ENCODE data around the gene FAM222B. TPM values are rescaled to one million over a fixed set of nuclear protein-coding genes. Genes with fewer than 3 reads are reported as not detected.

Gene FAM222B
- total RNA-seq, 1 donor from 2014 or later = 3.2 TPM

DNA sequence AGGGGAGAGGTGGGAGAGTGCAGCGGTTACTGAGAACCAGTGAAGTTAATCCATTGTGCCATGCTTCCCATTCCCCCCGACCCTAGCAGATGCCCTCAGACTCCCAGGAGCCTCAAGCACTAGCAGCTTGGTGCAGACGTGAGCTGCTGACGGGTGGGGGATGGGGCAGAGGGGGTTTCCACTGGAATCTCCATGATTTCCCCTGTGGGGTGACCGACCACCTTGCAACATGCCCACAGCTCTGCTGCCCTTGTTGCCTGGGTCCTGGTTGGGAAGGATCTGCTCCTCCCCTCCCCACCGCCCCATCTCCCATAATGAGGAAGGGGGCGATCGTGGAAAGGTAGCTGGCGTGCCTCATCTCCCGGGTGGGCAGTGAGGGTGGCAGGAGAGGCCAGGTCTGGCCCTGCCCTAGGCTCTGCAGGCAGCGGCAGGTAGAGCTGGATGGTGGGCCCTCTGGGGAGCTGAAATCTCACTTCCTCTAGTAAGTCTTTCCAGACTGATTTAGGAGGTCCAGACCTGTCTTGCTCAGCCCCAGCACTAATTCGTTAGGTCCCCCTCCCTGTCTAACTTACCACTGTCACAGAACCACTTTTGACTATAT is 45.4 kb upstream of the FAM222B start:
- no peak overlapping the region for H3K4me3 ChIP-seq (ENCODE audit: low read depth, low read length)
- no peak for TF ChIP-seq CTCF (IDR thresholded peaks at IDR 0.05; ENCODE audit: insufficient read depth, low read length, severe bottlenecking)
- H3K36me3 ChIP-seq (ENCODE audit: control insufficient read depth, insufficient read depth, low read length) = peaks cover 19% of the 10 kb centered on the region
- DNase-seq (ENCODE audit: low read depth) (no peak), FAIRE-seq (no peak)
- H3K27me3 ChIP-seq (ENCODE audit: control insufficient read depth, insufficient read depth, low read length) = no peaks in the 10 kb centered on the region

DNA sequence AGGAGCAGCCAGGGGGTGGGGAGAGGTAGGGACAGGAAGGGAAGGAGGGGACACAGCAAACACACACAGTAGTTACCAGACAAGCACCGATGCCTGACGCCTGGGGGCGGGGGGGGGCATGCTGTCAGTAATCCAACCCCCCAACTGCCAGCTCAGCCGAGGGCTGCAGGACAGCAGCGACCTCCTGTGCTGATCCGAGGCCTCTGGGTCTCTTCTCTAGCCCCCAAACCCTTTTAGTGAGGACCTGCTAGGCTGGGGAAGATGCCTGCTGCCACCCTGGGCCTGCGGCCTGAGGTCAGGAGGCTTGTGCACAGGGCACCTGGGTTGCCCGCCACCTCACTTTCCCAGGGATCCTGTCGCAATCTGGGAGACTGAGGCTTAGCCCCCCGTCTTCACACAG is 43.4 kb upstream of the FAM222B start:
- Histone ChIP-seq H3K27me3 (ENCODE audit: control insufficient read depth, insufficient read depth, low read length) (no peaks in the 10 kb centered on the region), H3K4me3 (ENCODE audit: low read depth, low read length) (no peak overlapping the region), H3K36me3 (ENCODE audit: control insufficient read depth, insufficient read depth, low read length) (peaks cover 21% of the 10 kb centered on the region)
- no peak for TF ChIP-seq CTCF (IDR thresholded peaks at IDR 0.05; ENCODE audit: insufficient read depth, low read length, severe bottlenecking)
- FAIRE-seq (no peak), DNase-seq (ENCODE audit: low read depth) (no peak)

DNA sequence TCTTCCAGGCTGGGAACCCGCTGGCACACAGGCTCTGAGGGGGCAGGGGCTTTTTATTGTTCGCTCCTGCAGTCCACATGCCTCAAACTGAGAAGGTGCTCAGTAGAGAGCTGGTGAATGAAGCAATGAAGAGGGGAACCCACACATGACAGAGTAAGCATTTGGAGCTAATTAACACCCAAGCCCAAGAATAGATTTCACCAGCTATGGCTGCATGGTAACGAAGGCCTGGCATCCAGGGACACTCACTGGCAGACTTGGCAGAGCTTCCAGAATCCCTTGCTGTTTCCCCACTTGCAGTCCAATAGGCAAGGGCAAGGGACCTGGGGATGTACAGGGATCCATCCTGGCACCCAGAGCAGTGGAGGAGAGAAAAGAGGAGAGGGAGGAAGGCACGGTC is 42.8 kb upstream of the FAM222B start:
- Histone ChIP-seq H3K36me3 (ENCODE audit: control insufficient read depth, insufficient read depth, low read length) (peaks cover 23% of the 10 kb centered on the region), H3K4me3 (ENCODE audit: low read depth, low read length) (no peak overlapping the region), H3K27me3 (ENCODE audit: control insufficient read depth, insufficient read depth, low read length) (no peaks in the 10 kb centered on the region)
- TF ChIP-seq CTCF (IDR thresholded peaks at IDR 0.05; ENCODE audit: insufficient read depth, low read length, severe bottlenecking) = no peak
- no peak for DNase-seq (ENCODE audit: low read depth)
- no peak for FAIRE-seq

DNA sequence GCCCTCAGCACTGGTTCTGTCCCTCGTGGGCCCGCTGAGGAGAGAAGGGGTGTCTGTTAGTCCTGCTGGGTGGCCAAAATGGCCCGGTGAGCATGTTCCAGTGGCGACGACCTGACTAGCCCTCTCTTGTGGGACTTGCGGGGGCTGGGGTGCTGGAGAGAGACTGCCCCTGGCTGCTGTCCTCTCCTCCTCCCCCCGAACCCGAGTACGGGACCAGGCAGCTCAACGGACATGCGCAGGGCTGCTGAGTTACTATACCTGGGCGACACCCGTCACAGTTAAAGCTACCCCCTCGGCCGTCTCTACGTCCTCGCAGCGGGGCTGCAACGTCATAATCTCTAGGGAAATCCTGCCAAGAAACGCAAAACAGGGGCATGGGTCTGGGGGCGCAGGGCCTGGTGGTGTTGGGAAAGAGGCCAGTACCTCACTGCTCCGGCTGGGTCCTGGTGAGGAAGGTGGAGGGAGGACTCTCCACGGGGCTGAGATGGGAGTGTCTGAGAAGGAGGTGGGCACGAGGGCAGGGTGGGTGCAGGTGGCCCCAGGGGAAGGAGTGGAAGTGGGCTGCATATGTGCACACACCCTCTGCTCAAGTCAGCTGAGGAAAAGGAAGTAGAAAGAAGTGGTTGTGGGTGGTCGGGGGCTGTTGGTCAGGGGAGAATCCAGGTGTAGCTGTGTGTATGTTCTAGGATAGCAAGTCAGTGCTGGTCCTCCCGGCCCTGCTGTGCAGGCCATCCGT is 41.5 kb upstream of the FAM222B start:
- no peak for TF ChIP-seq CTCF (IDR thresholded peaks at IDR 0.05; ENCODE audit: insufficient read depth, low read length, severe bottlenecking)
- Histone ChIP-seq H3K4me3 (ENCODE audit: low read depth, low read length) (no peak overlapping the region), H3K27me3 (ENCODE audit: control insufficient read depth, insufficient read depth, low read length) (no peaks in the 10 kb centered on the region), H3K36me3 (ENCODE audit: control insufficient read depth, insufficient read depth, low read length) (peaks cover 29% of the 10 kb centered on the region)
- peak; percentile 55 for FAIRE-seq
- no peak for DNase-seq (ENCODE audit: low read depth)

GRCh38 chr17:28882154-28882895 is 39.7 kb upstream of the FAM222B start:
- DNase-seq (ENCODE audit: low read depth) = no peak
- Histone ChIP-seq H3K36me3 (ENCODE audit: control insufficient read depth, insufficient read depth, low read length) (peaks cover 30% of the 10 kb centered on the region), H3K27me3 (ENCODE audit: control insufficient read depth, insufficient read depth, low read length) (no peaks in the 10 kb centered on the region), H3K4me3 (ENCODE audit: low read depth, low read length) (no peak overlapping the region)
- FAIRE-seq = peak; percentile 47
- no peak for TF ChIP-seq CTCF (IDR thresholded peaks at IDR 0.05; ENCODE audit: insufficient read depth, low read length, severe bottlenecking)
